Mesenteric fat pad (tissue), 1 donor: ENCODE data around the gene DHRS9. TPM values are rescaled to one million over a fixed set of nuclear protein-coding genes. Genes with fewer than 3 reads are reported as not detected.
"Not testable (repeated sequence)": the region's sequence is repeated elsewhere in the genome, so short reads cannot be mapped to it uniquely, and the experiment has no call there.

Experiments used
- DNase-seq: peaks from one replicate; pipeline ENCODE4 v3.0.0-alpha.2; 2020; ENCODE audit warnings: low spot score
- total RNA-seq: library from RNA; stranded (reverse); fragmentation: NEBNext Ultra II Directional; extraction: Animal tissue kit (Norgen Biotek cat#: 25700); gene quantifications from one replicate; pipeline ENCODE4 v1.2.1, GENCODE V29; 2021
- donor health status: DM: yes; HTN: yes; CAD: no.

Gene DHRS9
- total RNA-seq, 1 donor from 2014 or later = 2.8 TPM

DNA sequence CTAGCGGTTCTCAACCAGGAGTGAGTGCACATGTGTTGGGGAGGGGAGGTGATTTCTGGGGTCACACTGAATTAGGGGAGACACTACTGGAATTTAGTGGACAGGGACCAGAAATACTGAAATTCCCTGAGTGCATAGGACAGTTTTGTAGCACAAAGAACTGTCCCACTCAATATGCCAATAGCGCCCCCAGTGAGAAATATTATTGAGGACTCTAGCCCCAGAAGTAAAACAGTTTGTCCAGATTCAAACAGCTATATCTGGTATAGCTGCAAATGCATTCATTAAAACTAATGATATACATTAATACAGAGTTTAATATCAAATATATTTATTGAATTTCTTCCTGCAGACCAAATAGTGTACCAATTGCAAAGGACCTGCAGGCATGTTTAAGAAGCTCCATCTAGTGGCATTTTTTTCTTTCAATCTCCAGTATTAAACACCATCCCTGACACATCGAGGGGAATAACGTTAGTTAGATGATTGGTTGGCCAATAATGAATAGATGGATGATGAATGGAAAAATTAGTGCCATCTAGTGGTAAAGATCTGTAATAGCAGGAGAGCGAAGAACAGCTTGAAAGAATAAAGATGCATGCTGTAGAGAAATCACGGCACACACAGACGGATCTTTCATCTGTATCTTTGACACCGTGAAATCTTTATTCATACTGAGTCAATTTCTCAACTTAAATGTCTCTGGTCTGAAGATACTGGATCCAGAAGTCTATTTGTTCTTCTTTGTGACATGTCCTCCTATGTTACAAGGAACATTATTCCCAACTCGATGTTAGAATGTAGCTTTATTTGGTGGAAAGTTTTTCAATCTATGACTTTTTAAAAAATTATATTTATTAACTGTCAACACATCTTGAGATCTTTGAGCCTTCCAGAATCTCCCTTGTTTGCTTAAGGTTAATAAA, 62.5 kb downstream of the DHRS9 start:
- no peak for DNase-seq

DNA sequence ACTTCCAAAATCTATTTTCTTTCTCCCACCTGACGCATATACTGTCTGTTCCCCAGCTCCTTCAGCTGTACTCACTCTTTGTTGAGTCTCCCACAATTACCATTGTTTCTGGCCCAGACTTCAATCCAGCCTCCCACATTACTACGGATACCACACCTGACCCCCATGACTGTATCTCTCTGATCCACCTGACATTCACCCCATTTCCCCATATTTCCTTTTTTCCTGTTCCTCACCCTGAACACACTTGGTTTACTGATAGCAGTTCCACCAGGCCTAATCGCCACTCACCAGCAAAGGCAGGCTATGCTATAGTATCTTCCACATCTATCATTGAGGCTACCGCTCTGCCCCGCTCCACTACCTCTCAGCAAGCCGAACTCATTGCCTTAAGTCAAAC, 64.9 kb downstream of the DHRS9 start:
- not testable (repeated sequence) for DNase-seq

DNA sequence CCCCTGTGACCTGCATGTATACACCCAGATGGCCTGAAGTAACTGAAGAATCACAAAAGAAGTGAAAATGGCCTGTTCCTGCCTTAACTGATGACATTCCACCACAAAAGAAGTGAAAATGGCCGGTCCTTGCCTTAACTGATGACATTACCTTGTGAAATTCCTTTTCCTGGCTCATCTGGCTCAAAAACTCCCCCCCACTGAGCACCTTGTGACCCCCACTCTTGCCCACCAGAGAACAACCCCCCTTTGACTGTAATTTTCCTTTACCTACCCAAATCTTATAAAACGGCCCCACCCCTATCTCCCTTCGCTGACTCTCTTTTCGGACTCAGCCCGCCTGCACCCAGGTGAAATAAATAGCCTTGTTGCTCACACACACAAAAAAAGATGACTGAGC, 67.1 kb downstream of the DHRS9 start:
- not testable (repeated sequence) for DNase-seq

DNA sequence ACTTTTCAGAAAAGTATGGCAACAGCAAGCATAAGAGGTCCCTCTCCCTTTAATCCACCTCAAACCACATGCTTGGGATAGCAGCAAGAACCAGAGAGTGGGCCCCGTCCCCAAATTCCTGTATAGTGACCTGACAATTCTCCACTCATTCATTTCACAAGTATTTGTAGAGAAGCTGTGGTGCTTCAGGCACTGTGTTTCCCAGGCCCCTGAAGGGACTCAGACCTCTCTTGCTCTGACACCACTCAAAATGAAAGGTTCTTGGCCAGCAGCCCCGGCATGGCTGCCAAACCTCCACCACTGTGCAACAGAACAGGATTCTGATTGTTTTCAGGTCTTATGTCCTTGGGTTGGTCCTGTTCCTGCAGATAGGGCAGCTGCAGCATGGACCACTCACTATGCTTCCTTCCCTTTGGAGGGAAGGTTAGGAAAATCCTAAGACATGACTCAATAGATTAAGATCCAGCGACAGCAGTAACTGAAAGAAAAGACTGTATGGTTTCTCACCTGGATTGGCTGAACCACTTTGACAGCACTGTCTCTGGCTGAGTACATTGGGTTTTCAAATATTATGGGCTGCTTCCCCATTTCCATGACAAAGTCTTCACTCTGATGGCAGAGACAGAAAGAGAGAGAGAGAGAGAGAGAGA, 67.6 kb downstream of the DHRS9 start:
- DNase-seq = no peak

DNA sequence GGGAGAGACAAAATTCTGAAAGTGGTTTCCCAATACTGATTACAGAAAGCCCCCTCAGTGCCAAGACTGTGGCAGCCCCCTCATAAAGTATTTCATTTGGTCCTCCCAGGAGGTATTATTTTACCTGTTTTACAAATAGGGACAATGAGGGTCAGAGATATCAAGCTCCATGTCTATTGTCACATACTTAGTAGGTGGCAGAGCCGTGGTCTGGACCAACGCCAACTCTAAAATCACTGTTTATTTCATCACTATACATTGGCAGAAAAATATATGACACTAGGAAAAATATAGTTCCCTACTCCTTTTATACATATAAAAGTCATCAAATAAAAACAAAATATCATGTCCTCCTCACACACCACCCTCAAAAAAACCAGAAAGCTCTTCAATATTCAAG, 68.6 kb downstream of the DHRS9 start:
- DNase-seq = no peak

DNA sequence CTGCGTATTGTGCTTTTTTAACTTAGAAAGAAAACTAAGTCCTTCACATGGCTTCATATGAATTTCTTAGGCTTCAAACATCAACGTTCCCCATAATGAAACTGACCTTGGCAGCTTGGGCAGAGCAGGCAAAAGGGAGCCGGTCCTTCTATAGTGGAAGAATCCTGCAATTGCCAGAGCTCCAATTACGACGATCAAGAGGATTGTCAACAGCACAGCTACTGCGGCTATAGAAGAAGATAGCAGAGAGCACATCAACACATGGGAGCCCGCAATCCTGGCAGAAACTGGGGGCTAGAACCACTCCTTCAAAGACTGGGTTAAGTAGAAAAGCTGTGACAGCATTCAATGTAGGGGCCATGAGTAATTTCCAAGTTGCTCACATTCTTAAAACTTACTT, 69.8 kb downstream of the DHRS9 start:
- DNase-seq = no peak

DNA sequence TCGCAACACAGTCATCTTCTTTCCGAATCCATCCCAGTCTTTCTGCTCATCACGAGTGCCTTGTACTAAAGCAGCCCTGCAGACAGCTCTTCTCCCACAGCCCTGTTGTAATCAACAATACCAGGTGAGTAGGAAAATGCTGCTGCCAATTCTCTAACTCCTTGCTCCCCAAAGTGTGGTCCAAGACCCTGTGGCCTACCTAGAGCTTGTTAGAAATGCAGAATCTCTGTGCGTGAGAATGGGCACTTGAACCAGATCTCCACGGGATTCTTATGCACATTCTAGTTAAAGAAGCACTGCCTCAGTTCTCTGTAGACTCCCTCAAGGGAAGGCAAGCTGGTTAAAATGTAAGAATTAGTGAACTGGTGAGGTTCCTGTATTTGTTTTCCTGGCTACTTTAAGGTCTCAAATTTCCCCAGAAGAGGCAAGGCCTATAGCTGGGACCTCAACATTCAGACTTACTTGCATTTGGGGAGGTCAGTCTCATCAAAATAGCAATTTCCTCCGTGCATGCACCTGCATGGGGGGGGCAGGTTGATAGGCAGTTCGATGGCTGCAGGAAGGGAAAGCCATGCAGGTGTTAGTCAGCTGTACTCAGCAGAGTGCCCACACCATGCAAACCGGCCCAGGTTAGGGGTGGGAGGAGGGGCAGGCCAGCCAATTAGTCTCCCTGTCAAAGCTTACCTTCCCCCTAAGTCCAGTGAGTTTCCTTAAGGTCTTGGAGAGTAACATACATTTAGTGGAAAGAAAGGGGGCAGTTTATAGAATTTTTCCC, 70.8 kb downstream of the DHRS9 start:
- DNase-seq = no peak

DNA sequence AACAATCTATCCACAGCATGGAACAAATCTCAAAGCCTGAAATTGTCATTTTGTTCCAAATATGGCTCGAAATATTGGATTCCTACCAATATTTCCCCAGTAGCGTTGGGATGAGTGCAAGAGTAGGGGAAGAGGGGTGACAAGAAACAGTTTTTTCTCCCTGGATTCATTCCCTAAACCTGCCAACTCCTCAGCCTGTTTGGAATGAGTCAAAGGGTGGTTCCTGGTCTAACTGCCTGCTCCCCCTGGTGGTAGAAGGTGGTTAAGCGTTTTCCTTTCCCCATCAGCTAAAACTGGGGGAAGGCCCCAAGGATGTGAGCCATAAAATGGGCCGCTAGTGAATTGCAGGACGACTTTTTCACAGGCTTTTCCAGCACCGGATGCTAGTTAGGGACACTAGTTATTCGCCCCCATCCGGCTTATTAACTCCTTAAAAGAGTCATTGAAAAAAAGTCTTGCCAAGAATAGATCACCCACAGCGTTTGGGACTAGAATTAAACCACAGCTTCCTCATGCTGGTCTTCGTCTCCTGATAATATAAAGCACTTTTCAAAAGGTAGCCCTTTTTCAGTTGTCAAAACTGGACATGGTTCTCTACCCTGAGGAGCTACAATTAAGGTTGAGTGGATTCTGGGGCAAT, 72.5 kb downstream of the DHRS9 start:
- no peak for DNase-seq

DNA sequence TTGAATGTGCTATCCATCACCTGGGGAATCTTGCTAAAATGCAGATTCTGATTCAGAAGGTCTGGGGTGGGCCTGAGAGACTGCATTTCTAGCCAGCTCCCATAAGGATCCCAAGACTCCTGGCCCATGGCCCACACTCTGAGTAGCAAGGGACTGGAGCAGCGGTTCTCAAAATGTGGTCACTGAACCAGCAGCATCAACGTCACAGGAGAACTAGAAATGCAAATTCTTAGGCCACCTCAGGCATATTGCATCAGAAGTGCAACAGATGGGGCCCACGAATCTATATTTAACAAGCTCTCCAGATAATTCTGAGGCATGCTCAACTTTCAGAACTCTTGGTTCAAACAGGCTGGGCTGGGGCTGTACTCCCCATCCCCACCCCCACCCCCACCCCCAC, 74.6 kb downstream of the DHRS9 start:
- DNase-seq = no peak

Other genes with a start within 250 kb of the DHRS9 start
- gene SPC25, start 179.1 kb upstream of the DHRS9 start, total RNA-seq = 0.32 TPM
- gene G6PC2, start 168.3 kb upstream of the DHRS9 start, total RNA-seq = 0.35 TPM
- gene ABCB11, start 38.2 kb upstream of the DHRS9 start, total RNA-seq = 0.06 TPM